Activated naive CD4-positive, alpha-beta T cell treated with anti-CD3 and anti-CD28 coated beads, Interleukin-2, amount 10 ng/mL, durations not matched to agents 7 days and 5 days (primary cell): ENCODE data around the gene PROM2.
A peak's percentile ranks its signal among the peaks of the same experiment; 100 is the strongest.

Experiments used
- CTCF ChIA-PET: fragments of 350-600 bp; sonication (Branson Sonifier 250); formaldehyde crosslinking; loops from one replicate; lab custom pipeline; 2021; ENCODE audit warnings: antibody characterized with exemption; lab: Charles Lee
- DNase-seq: peaks from one replicate; pipeline ENCODE4 v3.0.0-alpha.2; 2020
- H3K27ac Mint-ChIP-seq: one replicate; pipeline ENCODE4 v1.8.0; 2021; ENCODE audit warnings: mild to moderate bottlenecking, moderate library complexity, mixed read lengths
- H3K27me3 Mint-ChIP-seq: one replicate; pipeline ENCODE4 v1.8.0; 2021; ENCODE audit warnings: mild to moderate bottlenecking, mixed read lengths
- H3K36me3 Mint-ChIP-seq: one replicate; pipeline ENCODE4 v1.8.0; 2021; ENCODE audit warnings: mixed read lengths
- H3K4me1 Mint-ChIP-seq: one replicate; pipeline ENCODE4 v1.8.0; 2021; ENCODE audit warnings: mixed read lengths
- H3K4me3 Mint-ChIP-seq: one replicate; pipeline ENCODE4 v1.8.0; 2021; ENCODE audit warnings: mild to moderate bottlenecking, moderate library complexity, mixed read lengths
- H3K9me3 Mint-ChIP-seq: one replicate; pipeline ENCODE4 v1.8.0; 2021; ENCODE audit warnings: mixed read lengths

The PROM2 gene

GRCh38 chr2:95314598-95314963 is 40.3 kb downstream of the PROM2 start:
- Mint-ChIP-seq H3K27ac (no peak overlapping the region), H3K4me1 (no peaks in the 10 kb centered on the region), H3K9me3 (no peaks in the 10 kb centered on the region), H3K36me3 (no peaks in the 10 kb centered on the region), H3K4me3 (no peak overlapping the region), H3K27me3 (no peaks in the 10 kb centered on the region)
- CTCF ChIA-PET, result interaction anchor here (1.0 kb wide), 1 partner anchor 328 kb away, joined by 3 read pairs; no protein-coding TSS in a partner anchor
- DNase-seq, result no peak

GRCh38 chr2:95314964-95315611 is 40.8 kb downstream of the PROM2 start:
- CTCF ChIA-PET, result interaction anchor here (1.0 kb wide), 1 partner anchor 329 kb away, joined by 3 read pairs; no protein-coding TSS in a partner anchor
- no peak overlapping the region for H3K27ac Mint-ChIP-seq
- H3K36me3 Mint-ChIP-seq, result no peaks in the 10 kb centered on the region
- H3K4me1 Mint-ChIP-seq, result no peaks in the 10 kb centered on the region
- no peak for DNase-seq
- H3K9me3 Mint-ChIP-seq, result no peaks in the 10 kb centered on the region
- no peak overlapping the region for H3K4me3 Mint-ChIP-seq
- H3K27me3 Mint-ChIP-seq, result no peaks in the 10 kb centered on the region

- no peak overlapping the region for H3K27ac Mint-ChIP-seq
- H3K27me3 Mint-ChIP-seq, result no peaks in the 10 kb centered on the region
- no peaks in the 10 kb centered on the region for H3K9me3 Mint-ChIP-seq
- H3K36me3 Mint-ChIP-seq, result no peaks in the 10 kb centered on the region
- no peaks in the 10 kb centered on the region for H3K4me1 Mint-ChIP-seq
- DNase-seq, result no peak
- H3K4me3 Mint-ChIP-seq, result no peak overlapping the region
- CTCF ChIA-PET, result interaction anchor here (1.3 kb wide), 1 partner anchor 84 kb away, joined by 3 read pairs; no protein-coding TSS in a partner anchor
These were observed 41.7 kb downstream of the PROM2 start for GRCh38 chr2:95315801-95316411.

GRCh38 chr2:95316466-95317122 is 42.3 kb downstream of the PROM2 start:
- H3K36me3 Mint-ChIP-seq, result no peaks in the 10 kb centered on the region
- H3K27me3 Mint-ChIP-seq, result no peaks in the 10 kb centered on the region
- no peaks in the 10 kb centered on the region for H3K9me3 Mint-ChIP-seq
- CTCF ChIA-PET, result interaction anchor here (1.2 to 1.3 kb wide), 2 partner anchors 11 to 84 kb away, joined by 3 read pairs; no protein-coding TSS in a partner anchor
- no peak overlapping the region for H3K27ac Mint-ChIP-seq
- H3K4me3 Mint-ChIP-seq, result no peak overlapping the region
- H3K4me1 Mint-ChIP-seq, result no peaks in the 10 kb centered on the region
- no peak for DNase-seq

GRCh38 chr2:95317123-95317500 is 42.9 kb downstream of the PROM2 start:
- H3K9me3 Mint-ChIP-seq, result no peaks in the 10 kb centered on the region
- H3K27me3 Mint-ChIP-seq, result no peaks in the 10 kb centered on the region
- no peak for DNase-seq
- CTCF ChIA-PET, result interaction anchor here (1.2 to 1.3 kb wide), 2 partner anchors 11 to 85 kb away, joined by 3 read pairs; no protein-coding TSS in a partner anchor
- no peak overlapping the region for H3K4me3 Mint-ChIP-seq
- H3K4me1 Mint-ChIP-seq, result no peaks in the 10 kb centered on the region
- H3K27ac Mint-ChIP-seq, result no peak overlapping the region
- H3K36me3 Mint-ChIP-seq, result no peaks in the 10 kb centered on the region

- Mint-ChIP-seq H3K4me1 (no peaks in the 10 kb centered on the region), H3K4me3 (no peak overlapping the region), H3K27me3 (no peaks in the 10 kb centered on the region), H3K9me3 (no peaks in the 10 kb centered on the region), H3K27ac (no peak overlapping the region), H3K36me3 (no peaks in the 10 kb centered on the region)
- CTCF ChIA-PET, result interaction anchor here (1.2 kb wide), 1 partner anchor 10 kb away, joined by 3 read pairs; no protein-coding TSS in a partner anchor
- no peak for DNase-seq
These were observed 43.6 kb downstream of the PROM2 start for GRCh38 chr2:95317665-95318425.

- Mint-ChIP-seq H3K36me3 (no peaks in the 10 kb centered on the region), H3K9me3 (no peaks in the 10 kb centered on the region), H3K27ac (peak overlapping the region; percentile 34), H3K4me3 (no peak overlapping the region), H3K27me3 (no peaks in the 10 kb centered on the region), H3K4me1 (no peaks in the 10 kb centered on the region)
- CTCF ChIA-PET, result no interaction called here
- DNase-seq, result no peak
These were observed 44.4 kb downstream of the PROM2 start for GRCh38 chr2:95318431-95319220.

- Mint-ChIP-seq H3K4me1 (no peaks in the 10 kb centered on the region), H3K36me3 (no peaks in the 10 kb centered on the region), H3K27me3 (no peaks in the 10 kb centered on the region), H3K4me3 (no peak overlapping the region), H3K27ac (no peak overlapping the region), H3K9me3 (no peaks in the 10 kb centered on the region)
- DNase-seq, result no peak
- CTCF ChIA-PET, result no interaction called here
These were observed 45.5 kb downstream of the PROM2 start for GRCh38 chr2:95319481-95320343.

GRCh38 chr2:95320344-95320712 is 46.1 kb downstream of the PROM2 start:
- no peaks in the 10 kb centered on the region for H3K36me3 Mint-ChIP-seq
- no peaks in the 10 kb centered on the region for H3K27me3 Mint-ChIP-seq
- no peak overlapping the region for H3K4me3 Mint-ChIP-seq
- H3K9me3 Mint-ChIP-seq, result no peaks in the 10 kb centered on the region
- CTCF ChIA-PET, result no interaction called here
- H3K27ac Mint-ChIP-seq, result no peak overlapping the region
- no peak for DNase-seq
- H3K4me1 Mint-ChIP-seq, result no peaks in the 10 kb centered on the region

GRCh38 chr2:95320986-95321767 is 46.9 kb downstream of the PROM2 start:
- no peaks in the 10 kb centered on the region for H3K36me3 Mint-ChIP-seq
- no peak overlapping the region for H3K4me3 Mint-ChIP-seq
- CTCF ChIA-PET, result interaction anchor here (1.1 kb wide), 2 partner anchors 68 to 228 kb away, joined by 3 read pairs; no protein-coding TSS in a partner anchor
- peaks cover 8% of the 10 kb centered on the region for H3K9me3 Mint-ChIP-seq
- DNase-seq, result no peak
- H3K27me3 Mint-ChIP-seq, result no peaks in the 10 kb centered on the region
- H3K27ac Mint-ChIP-seq, result no peak overlapping the region
- H3K4me1 Mint-ChIP-seq, result no peaks in the 10 kb centered on the region

GRCh38 chr2:95323347-95324155 is 49.3 kb downstream of the PROM2 start:
- Mint-ChIP-seq H3K4me3 (no peak overlapping the region), H3K27ac (no peak overlapping the region), H3K36me3 (no peaks in the 10 kb centered on the region), H3K27me3 (no peaks in the 10 kb centered on the region), H3K9me3 (peaks cover 8% of the 10 kb centered on the region), H3K4me1 (no peaks in the 10 kb centered on the region)
- CTCF ChIA-PET, result no interaction called here
- no peak for DNase-seq

- Mint-ChIP-seq H3K36me3 (no peaks in the 10 kb centered on the region), H3K4me3 (no peak overlapping the region), H3K27ac (no peak overlapping the region), H3K9me3 (peaks cover 8% of the 10 kb centered on the region), H3K4me1 (no peaks in the 10 kb centered on the region), H3K27me3 (no peaks in the 10 kb centered on the region)
- no peak for DNase-seq
- CTCF ChIA-PET, result no interaction called here
These were observed 50.8 kb downstream of the PROM2 start for GRCh38 chr2:95325026-95325425.
